ENCODE data around the gene CELF2.
"Not testable (repeated sequence)": the region's sequence is repeated elsewhere in the genome, so short reads cannot be mapped to it uniquely, and the experiment has no call there.

The CELF2 gene

DNA sequence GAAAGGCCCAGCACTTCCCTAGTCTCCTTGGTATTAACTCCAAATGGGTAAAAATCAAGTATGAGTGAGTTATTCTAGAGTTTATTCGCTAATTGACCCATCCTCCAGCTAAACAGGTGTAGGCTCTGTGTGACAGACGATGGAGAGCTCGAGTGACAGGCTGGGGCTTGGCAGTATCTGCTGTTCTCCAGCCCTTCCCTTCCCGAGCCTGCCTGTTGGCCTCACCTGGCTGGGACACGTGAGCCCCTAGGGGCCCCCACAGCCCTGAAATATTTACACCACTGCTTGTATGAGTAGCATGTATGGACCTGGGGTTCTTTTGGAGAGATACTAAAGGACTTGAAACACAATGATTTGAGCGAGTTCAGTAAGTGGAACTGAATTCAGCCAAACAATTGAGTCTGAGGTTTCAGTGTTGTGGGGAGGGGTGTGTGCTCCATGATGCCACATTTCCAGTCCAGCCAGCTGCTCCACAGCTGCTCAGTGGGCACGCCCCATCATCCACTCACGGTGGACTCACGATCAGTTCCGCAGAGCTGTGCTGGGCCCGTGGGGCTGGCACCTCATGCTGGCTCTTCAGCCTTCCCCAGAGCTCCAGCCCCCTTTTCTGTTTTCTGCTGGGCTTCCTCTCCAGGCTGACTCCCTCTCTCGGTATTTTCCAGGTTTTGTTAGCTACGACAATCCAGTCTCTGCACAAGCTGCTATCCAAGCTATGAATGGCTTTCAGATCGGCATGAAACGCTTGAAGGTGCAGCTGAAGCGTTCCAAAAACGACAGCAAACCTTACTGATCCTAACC is 310.8 kb downstream of the CELF2 start:
- DNase-seq (ENCODE audit: low spot score): no peak

GRCh38 chr10:11329062-11329673 is 311.5 kb downstream of the CELF2 start:
- DNase-seq (ENCODE audit: low spot score): no peak

- peak; percentile 63 for DNase-seq (ENCODE audit: low spot score)
These were observed 312.8 kb downstream of the CELF2 start for GRCh38 chr10:11330383-11331045.

- no peak for DNase-seq (ENCODE audit: low spot score)
These were observed 313.4 kb downstream of the CELF2 start for GRCh38 chr10:11331046-11331577.

GRCh38 chr10:11331726-11332125 is 314.1 kb downstream of the CELF2 start:
- no peak for DNase-seq (ENCODE audit: low spot score)

DNA sequence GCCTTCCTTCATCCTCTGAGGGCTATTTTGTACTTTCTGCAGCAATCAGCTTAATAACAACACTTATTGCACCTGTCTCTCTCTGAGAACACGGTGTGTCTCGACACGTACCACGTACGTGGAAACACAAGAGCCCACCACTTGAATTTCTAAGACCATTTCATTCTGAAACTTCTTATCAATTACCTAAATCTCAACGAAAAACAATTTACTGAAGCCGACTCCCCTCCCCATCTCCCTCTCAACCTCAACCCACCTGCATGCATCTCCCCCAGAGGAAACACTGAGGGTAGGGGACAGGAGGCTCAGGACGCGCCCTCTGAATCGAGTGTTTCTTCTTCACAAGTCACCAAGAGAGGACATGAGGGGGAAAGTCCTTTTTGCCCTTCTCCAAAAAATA is 315.2 kb downstream of the CELF2 start:
- no peak for DNase-seq (ENCODE audit: low spot score)

DNA sequence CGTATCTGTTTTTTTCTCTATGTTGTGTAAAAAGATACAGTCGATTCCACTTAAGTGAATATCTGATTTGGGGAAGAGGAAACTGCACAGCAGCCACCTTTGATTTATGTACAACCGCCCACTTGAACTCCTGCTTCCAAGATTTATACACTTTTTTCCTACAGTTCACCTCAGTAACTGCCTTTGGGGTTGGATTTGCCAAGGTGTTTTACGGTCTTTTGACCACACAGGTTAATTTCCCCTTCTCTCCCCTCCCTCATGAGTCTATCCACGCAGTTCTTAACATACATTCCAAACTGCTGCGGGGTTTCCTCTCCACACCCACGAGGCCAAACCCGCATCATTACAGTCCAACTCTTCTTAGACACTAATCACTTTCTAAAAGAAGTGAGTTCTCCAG is 316.8 kb downstream of the CELF2 start:
- DNase-seq (ENCODE audit: low spot score): no peak

GRCh38 chr10:11335167-11335652 is 317.5 kb downstream of the CELF2 start:
- DNase-seq (ENCODE audit: low spot score): no peak

- DNase-seq (ENCODE audit: low spot score): no peak
These were observed 318.3 kb downstream of the CELF2 start for GRCh38 chr10:11335881-11336430.

GRCh38 chr10:11336722-11337162 is 319.1 kb downstream of the CELF2 start:
- peak; percentile 84 for DNase-seq (ENCODE audit: low spot score)

- DNase-seq (ENCODE audit: low spot score): peak; percentile 57
These were observed 319.8 kb downstream of the CELF2 start for GRCh38 chr10:11337516-11337915.

DNA sequence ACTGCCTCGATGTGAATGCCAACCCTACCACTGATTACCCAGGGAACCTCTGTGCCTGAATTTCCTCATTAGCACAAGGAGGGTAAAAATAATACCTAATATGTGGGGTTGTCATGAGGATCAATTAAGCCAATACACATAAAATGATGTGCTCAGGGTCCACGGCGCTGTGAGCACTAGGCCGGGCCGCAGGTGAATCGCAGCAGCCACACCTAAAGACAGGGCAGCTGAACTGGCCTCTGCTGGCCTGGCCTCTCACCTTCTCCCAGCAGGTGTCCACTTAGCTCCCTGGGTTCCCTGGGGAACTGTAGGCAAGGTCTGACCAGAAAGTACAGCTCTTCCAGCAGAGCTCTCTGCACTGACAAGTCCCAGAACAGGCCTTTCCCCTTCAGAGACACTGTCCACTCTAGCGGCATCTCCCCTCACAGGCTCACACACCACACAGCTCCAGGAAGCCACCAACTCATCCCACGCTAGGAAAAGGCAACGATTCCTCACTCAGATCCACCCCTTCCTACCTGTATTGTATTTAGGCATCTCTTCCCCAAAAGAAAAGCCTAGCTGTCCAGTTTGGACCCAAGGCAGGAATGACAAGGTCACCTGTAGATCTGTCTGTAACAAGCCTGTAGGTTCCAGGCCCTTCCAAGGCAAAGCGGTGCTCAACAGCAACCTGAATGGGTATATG is 320.6 kb downstream of the CELF2 start:
- DNase-seq (ENCODE audit: low spot score): no peak

DNA sequence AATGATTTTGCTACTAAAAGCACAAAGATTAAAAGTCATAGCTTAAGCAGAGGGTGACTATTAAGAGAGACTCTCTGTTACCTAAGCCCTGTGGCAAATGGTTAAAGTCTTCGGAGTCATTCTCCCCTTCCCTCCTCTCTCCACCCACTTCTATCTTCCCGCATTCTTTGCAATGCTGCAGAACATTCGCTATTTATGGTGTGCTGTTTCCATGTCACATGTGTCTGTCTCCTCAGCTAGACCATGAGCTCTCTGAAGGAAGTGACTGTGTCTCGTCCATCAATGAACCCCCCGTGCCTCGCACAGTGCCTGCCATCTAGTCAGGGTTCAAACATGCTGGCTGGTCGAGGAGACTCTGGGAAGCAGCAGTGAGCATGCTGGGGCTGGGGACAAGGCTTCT is 321.3 kb downstream of the CELF2 start:
- DNase-seq (ENCODE audit: low spot score): peak; percentile 35

- no peak for DNase-seq (ENCODE audit: low spot score)
These were observed 322.0 kb downstream of the CELF2 start for GRCh38 chr10:11339660-11340059.

DNA sequence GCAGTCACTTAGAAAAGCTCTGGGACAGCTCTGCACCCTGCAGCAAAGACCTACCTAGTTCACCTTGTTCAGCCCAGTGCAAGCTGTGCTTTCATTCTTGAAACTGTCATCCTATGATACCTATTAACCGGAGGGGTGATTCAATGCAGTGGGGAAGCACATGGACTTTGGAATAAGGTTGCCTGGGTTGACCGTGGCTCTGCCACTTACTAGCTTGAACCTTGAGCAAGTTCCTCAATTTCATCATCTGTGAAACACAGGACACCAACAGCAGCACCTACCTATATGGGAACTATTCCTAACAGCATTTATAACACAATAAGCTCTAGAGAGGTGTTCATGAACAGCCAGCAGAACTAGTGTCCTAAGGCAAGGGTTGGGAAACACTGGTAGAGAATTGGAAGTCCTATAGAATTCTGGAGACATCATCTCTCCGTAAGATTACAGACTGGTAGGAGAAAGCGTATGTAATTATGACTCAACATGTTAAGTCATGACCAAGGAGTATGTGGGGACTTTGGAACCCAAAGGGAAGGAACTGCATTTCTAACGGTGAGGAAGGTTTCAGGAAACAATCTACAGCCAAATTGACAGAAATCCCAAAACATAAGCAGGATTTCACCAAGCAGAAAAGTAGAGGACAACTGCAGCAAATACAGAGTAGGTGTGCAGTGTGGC is 323.8 kb downstream of the CELF2 start:
- no peak for DNase-seq (ENCODE audit: low spot score)

GRCh38 chr10:11344081-11344480 is 326.4 kb downstream of the CELF2 start:
- no peak for DNase-seq (ENCODE audit: low spot score)

DNA sequence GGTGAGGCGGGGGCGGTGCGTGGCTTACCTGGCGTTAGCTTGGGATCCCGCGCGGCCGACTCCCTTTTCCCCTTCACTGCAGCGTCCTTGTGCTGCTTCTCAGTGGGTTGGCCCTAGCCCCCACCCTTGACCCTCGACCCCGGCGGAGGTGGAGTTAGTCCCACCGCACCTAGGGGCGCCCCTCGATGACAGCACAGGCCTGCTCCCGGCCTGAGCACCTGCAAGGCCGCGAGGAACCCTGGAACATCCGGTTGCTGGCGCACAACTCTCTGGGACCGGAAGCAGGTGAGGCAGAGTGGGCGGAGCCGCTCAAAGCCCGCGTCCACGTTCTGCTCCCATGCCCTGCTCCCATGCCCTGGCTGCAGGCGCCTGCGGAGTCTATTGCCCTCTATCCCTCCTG is 326.9 kb downstream of the CELF2 start:
- no peak for DNase-seq (ENCODE audit: low spot score)

- peak; percentile 61 for DNase-seq (ENCODE audit: low spot score)
These were observed 327.8 kb downstream of the CELF2 start for GRCh38 chr10:11345224-11346054.

- DNase-seq (ENCODE audit: low spot score): not testable (repeated sequence)
These were observed 329.9 kb downstream of the CELF2 start for GRCh38 chr10:11347580-11347979.

DNA sequence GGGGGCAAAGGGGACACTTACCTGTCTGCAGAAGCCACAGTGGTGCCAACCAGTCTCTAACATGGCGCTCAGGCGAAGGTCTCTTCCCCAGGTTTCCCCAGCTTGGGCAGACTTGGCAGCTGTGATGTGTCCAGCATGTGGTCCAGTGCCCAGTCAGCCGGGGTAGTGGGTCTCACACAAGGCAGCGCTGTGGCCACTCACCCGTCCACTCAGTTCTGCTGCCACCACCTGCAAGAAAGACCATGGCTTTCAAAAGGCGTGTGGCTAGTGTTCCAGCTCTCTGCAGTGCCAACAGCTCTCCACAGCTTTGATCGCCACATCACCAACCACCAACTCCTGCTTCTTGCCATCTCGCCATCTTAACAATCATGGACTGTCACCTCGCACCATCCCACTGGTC is 334.1 kb downstream of the CELF2 start:
- no peak for DNase-seq (ENCODE audit: low spot score)

Measured in Ammon's horn (tissue), 1 donor.